Upper lobe of right lung (tissue), 1 donor: ENCODE measurements around the gene LINGO3. TPM values are rescaled to one million over a fixed set of nuclear protein-coding genes. Genes with fewer than 3 reads are reported as not detected.
A peak's percentile ranks its signal among the peaks of the same experiment; 100 is the strongest.
"Not testable (repeated sequence)": the region's sequence is repeated elsewhere in the genome, so short reads cannot be mapped to it uniquely, and the experiment has no call there.

Source experiments
- ATAC-seq: fragments of 200-7000 bp; cut with Tn5 transposase; one replicate; pipeline ENCODE4 v1.9.1; 2020; ENCODE audit warnings: mild to moderate bottlenecking, moderate library complexity
- DNase-seq: peaks from one replicate; pipeline ENCODE4 v3.0.0-alpha.2; 2020
- H3K27ac ChIP-seq: fragments of 200-600 bp; one replicate; pipeline ENCODE4 v1.8.0; 2022
- H3K27me3 ChIP-seq: fragments of 200-600 bp; one replicate; pipeline ENCODE4 v1.8.0; 2022; ENCODE audit warnings: mild to moderate bottlenecking
- H3K36me3 ChIP-seq: fragments of 200-600 bp; one replicate; pipeline ENCODE4 v1.8.0; 2022
- H3K4me1 ChIP-seq: fragments of 200-600 bp; one replicate; pipeline ENCODE4 v1.8.0; 2022
- H3K4me3 ChIP-seq: fragments of 200-600 bp; one replicate; pipeline ENCODE4 v1.8.0; 2022; ENCODE audit warnings: mild to moderate bottlenecking
- H3K9me3 ChIP-seq: fragments of 200-600 bp; one replicate; pipeline ENCODE4 v1.8.0; 2022
- CTCF ChIP-seq: fragments of 200-600 bp; IDR thresholded peaks from one replicate; pipeline ENCODE4 v1.8.0; 2022; ENCODE audit warnings: antibody characterized with exemption
- intact Hi-C: fragments of 100-400 bp; cut with DNase I; formaldehyde crosslinking; loops from one replicate; pipeline ENCODE4 v1.11.0; 2022
- total RNA-seq: library from RNA; stranded (reverse); fragmentation: NEBNext Ultra II Directional; extraction: Animal tissue kit (Norgen Biotek cat#: 25700); gene quantifications from one replicate; pipeline ENCODE4 v1.2.1, GENCODE V29; 2021
- donor health status: DM: no; HTN: yes; CAD: no; lungs with severe emphysema.

LINGO3 gene
- total RNA-seq, 1 donor from 2014 or later, result not detected

DNA sequence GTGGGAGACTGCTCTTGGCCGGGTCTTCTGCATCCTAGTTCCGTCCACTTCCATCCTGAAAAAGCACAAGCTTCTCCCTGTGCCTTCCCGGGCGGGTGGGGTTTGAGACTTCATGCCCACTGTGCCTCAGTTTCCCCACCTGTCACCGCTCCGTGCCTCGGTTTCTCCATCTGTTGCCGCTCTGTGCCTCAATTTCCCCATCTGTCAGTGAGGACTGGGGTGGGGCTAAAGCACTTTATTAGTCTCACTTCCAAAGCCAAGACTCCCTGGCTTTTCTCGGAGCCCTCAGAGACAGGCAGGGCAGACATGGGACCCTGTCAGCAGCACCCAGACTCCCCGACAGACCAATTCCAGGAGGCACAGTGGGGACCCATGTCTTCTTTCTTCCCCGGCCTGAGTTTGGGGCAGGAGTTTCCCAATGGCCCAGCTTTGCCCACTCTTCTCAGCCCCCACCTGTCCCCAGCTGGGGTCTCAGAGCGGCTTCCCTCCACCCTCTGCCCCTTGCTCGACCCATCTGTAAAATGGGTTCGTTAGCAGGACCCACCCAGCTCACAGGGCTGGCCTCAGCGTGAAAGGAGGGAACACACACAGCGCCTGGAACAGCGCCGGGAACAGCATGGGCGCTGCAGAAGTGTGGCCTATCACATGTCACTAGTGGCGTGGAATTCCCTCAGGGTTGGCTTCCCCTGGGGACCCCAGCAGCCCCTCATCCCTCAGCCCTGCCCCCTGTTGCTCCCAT, 21.4 kb downstream of the LINGO3 start:
- no peak for TF ChIP-seq CTCF
- ATAC-seq (no peak), DNase-seq (no peak)
- H3K27me3 ChIP-seq, result peaks cover 23% of the 10 kb centered on the region
- intact Hi-C loops, result no loop called here
- no peaks in the 10 kb centered on the region for H3K9me3 ChIP-seq
- no peak overlapping the region for H3K4me3 ChIP-seq
- peaks cover 26% of the 10 kb centered on the region for H3K4me1 ChIP-seq
- no peaks in the 10 kb centered on the region for H3K36me3 ChIP-seq
- no peak overlapping the region for H3K27ac ChIP-seq

- H3K9me3 ChIP-seq, result no peaks in the 10 kb centered on the region
- H3K36me3 ChIP-seq, result no peaks in the 10 kb centered on the region
- intact Hi-C loops, result no loop called here
- TF ChIP-seq CTCF, result no peak
- H3K4me3 ChIP-seq, result no peak overlapping the region
- ATAC-seq, result no peak
- no peak for DNase-seq
- no peak overlapping the region for H3K27ac ChIP-seq
- H3K27me3 ChIP-seq, result peaks cover 7% of the 10 kb centered on the region
- H3K4me1 ChIP-seq, result peaks cover 11% of the 10 kb centered on the region
These were observed 24.0 kb downstream of the LINGO3 start for GRCh38 chr19:2283835-2284507.

DNA sequence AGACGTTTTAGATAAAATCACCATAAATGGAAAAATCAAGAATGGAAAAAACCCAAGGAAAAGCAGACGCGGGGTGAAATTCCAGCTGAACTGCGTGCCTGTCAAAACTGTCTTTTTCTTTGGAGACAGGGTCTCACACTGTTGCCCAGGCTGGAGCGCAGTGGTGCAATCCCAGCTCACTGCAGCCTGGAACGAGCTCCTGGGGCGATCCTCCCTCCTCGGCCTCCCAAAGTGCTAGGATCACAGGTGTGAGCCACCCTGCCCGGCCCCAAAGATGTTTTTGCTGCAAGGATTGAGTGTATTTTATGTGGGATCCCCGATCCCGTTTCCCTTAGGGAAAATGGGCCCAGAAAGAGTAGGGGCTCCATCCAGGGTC, 25.1 kb downstream of the LINGO3 start:
- ATAC-seq (no peak), DNase-seq (no peak)
- no peak overlapping the region for H3K4me3 ChIP-seq
- H3K4me1 ChIP-seq, result peaks cover 11% of the 10 kb centered on the region
- H3K36me3 ChIP-seq, result no peaks in the 10 kb centered on the region
- intact Hi-C loops, result no loop called here
- H3K27me3 ChIP-seq, result no peaks in the 10 kb centered on the region
- no peaks in the 10 kb centered on the region for H3K9me3 ChIP-seq
- no peak for TF ChIP-seq CTCF
- H3K27ac ChIP-seq, result no peak overlapping the region

- intact Hi-C loops, result no loop called here
- Histone ChIP-seq H3K9me3 (no peaks in the 10 kb centered on the region), H3K4me1 (peaks cover 11% of the 10 kb centered on the region), H3K4me3 (peak within 1 kb of the TSS; percentile 51), H3K27ac (peak within 1 kb of the TSS; percentile 78), H3K36me3 (no peaks in the 10 kb centered on the region), H3K27me3 (no peaks in the 10 kb centered on the region)
- TF ChIP-seq CTCF, result no peak
- peak; percentile 92 for DNase-seq
- ATAC-seq, result peak; percentile 93
These were observed 25.7 kb downstream of the LINGO3 start, which contains the start of gene PEAK3 for GRCh38 chr19:2282062-2282861. PEAK3 (minus strand) TSS chr19:2282175; CDS start chr19:2280931, 1,244 bp downstream.

DNA sequence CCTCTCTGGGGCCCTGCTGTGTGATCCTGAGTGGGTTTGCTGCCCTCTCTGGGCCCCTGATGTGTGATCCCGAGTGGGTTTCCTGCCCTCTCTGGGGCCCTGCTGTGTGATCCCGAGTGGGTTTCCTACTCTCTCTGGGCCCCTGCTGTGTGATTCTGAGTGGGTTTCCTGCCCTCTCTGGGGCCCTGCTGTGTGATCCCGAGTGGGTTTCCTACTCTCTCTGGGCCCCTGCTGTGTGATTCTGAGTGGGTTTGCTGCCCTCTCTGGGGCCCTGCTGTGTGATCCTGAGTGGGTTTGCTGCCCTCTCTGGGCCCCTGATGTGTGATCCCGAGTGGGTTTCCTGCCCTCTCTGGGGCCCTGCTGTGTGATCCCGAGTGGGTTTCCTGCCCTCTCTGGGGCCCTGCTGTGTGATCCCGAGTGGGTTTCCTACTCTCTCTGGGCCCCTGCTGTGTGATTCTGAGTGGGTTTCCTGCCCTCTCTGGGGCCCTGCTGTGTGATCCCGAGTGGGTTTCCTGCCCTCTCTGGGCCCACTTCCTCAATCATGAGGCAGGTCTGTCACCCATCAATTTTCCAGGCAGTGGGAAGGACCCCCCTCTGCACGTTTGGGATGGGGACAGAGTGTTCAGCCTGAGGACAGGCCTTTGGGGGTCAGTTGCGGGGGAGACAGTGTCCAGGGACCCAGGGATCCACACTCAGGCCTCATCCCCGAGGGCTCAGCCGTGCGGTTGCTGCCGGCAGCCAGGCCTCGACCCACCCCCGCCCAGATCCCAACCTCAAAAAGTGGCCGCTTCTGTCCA, 26.5 kb downstream of the LINGO3 start:
- peak overlapping the region; percentile 78 for H3K27ac ChIP-seq
- H3K36me3 ChIP-seq, H3K9me3 ChIP-seq, H3K27me3 ChIP-seq, intact Hi-C loops, DNase-seq: not testable (repeated sequence)
- peaks cover 11% of the 10 kb centered on the region for H3K4me1 ChIP-seq
- ATAC-seq, result peak; percentile 34
- peak overlapping the region; percentile 51 for H3K4me3 ChIP-seq
